Hematopoietic multipotent progenitor cell treated with erythropoietin and hydrocortisone succinate and interleukin-3 and kit ligand, for 17 days (in vitro differentiated cells): ENCODE results near the gene HSF2BP.
"Not testable (repeated sequence)": the region's sequence is repeated elsewhere in the genome, so short reads cannot be mapped to it uniquely, and the experiment has no call there.

Source experiments
- DNase-seq: peaks from one replicate; pipeline ENCODE4 v3.0.0-alpha.2; 2015; ENCODE audit warnings: low spot score

The HSF2BP gene

DNA sequence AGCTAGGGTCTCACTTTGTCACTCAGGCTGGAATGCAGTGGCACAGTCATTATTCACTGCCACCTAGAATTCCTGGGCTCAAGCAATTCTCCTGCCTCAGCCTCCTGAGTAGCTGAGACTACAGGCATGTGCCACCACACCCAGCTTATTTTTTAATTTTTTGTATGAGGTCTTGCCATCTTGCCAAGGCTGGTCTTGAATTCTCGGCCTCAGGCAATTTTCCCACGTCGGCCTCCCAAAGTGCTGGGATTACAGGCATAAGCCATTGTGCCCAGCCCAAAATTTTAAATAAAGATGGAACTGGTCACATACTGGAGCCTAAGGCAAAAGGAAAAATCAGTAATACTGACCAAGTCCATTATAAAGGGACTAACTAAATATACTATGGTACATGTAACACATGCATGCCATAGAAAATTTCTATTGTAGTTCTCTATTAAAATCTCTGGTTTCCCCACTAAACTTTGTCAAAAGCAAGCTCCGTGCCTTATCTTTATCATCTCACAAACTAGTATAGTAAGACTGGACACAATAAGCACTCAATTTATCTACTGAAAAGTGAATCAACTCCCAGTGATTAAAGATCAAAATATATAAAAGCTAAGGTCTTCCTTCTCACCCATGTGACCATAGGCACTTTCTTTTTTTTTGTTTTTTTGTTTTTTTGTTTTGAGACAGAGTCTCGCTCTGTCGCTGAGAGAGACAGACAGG, 61.6 kb downstream of the HSF2BP start:
- no peak for DNase-seq

DNA sequence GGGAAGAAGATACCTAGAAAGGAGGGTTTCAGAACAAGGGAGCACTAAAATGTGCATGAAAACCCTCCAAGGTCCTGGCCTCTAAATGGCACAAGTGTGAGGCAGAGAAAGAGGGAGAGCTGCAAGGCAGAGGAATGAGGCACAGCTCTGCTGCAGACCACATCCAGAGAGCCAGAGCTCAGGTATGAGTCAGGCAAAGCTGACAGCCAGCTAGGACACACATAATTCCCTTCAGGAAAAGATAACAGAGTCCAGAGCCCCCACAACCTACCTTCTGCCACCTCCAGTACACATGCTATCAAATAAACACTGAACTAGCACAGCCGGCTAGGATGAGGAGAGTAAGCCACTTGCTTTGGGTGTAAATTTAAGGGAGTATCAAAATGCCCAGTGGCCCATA, 62.2 kb downstream of the HSF2BP start:
- DNase-seq, result no peak

DNA sequence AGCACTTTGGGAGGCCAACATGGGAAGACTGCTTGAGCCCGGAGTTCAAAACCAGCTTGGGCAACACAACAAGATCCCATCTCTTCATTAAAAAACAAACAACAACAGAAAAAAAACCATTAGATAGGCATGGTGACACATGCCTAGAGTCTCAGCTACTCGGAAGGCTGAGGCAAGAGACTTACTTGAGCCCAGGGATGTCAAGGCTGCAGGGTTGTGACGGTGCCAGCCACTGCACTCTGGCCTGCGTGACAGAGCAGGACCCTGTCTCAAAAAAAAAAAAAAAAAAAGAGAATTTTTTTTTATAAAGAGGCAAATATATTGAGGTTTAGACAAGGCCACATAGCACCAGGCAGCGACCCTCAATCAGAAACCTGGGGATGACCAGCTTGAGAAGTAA, 62.7 kb downstream of the HSF2BP start:
- no peak for DNase-seq

DNA sequence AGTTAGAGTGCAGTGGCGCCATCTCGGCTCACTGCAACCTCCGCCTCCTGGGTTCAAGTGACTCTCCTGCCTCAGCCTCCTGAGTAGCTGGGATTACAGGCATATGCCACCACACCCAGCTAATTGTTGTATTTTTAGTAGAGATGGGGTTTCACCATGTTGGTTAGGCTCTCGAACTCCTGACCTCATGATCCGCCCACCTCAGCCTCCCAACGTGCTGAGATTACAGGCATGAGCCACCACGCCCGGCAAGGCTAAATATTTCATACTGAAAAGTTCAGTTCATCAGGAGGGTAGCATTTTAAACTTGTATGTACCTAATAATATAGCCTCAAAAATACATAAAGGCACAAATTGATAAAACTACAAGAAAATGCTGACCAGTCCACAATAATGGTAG, 63.5 kb downstream of the HSF2BP start:
- not testable (repeated sequence) for DNase-seq

DNA sequence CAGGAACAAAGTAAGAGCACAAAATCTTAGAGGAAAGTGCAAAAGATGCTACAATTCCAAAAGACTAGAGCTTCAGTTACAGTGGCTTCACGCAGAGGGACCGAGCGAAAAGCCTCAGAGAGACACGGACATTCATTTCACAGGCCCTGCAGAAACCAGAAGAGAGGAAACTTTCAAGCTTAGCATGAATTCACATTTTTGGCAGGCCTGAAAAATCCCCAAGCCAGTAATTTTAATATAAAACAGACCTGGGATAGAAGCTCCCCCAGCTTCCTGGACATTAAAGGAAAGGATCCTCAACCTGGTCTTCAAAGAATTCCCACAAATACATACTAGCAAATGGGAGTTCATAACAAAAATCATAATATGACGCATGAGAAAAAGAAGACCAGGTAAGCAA, 66.2 kb downstream of the HSF2BP start:
- no peak for DNase-seq

DNA sequence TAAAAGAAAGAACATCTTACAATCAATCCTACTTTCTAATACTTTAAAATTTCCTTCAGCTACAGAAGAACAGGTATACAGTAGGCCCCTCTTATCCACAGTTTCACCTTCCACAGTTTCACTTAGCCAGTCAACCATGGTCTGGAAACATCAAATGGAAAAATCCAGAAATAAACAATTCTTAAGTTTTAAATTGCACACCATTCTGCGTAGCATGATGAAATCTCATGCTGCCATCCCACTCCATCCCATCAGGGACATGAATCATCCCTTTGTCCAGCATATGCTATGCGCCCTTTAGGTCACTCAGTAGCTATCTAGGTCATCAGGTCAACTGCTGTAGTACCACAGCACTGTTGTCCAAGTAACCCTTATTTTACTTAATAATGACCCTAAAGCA, 67.7 kb downstream of the HSF2BP start:
- DNase-seq, result no peak

DNA sequence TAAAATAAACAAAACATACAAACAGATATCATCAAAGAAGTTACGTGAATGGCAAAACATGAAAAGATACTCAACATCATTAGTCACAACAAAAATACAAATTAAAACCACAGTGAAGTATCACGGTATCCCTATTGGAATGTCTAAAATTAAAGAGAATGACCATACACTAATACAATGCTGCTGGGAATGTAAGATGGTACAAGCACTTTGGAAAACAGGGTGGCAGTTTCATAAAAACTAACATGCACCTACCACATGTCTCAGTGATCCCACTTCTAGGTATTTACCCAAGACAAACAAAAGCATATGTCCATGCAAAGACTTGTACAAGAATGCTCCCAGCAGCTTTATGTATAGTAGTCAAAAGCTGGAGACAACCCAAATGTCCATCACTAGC, 69.1 kb downstream of the HSF2BP start:
- DNase-seq, result no peak

DNA sequence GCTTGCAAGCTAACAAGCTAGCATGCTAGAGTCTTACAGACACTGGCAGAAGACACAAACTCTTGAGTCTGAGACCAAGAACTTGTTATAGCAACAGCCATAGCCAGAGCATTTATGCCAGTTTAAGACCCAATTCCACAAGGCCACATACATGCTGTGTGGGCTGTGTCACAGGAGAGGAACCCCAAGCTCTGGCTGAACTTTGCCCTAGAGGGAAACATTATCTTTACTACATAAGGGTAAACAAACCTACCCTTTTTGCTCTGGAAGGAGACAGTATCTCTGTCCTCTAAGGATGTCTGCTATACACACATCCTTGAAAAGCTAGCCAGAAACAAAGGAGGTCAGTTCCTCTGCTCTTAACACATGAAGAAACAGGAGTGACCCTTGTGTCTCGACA, 70.3 kb downstream of the HSF2BP start:
- no peak for DNase-seq

DNA sequence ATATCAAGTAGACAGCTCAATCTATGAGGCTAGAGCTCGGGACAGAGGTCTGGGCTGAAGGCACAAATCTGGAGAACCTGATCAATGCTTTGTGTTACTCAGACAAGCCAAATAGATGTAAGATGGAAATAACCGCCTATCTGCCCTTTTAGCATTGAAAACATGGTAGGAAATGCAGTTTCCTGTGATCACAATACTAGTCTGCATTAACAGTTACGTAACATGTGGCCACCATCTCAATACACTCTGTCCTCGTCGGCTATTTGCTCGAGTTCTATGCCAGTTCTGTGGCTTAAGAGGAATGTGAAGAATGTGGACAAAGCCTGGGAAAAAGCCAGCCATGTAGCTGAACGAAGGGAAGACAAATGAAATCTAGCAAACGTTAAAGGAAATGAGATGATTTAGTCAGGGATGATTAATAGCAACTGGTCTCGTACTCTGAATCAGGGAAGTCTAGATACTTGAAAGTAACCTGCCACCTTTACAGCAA, 73.3 kb downstream of the HSF2BP start:
- no peak for DNase-seq

DNA sequence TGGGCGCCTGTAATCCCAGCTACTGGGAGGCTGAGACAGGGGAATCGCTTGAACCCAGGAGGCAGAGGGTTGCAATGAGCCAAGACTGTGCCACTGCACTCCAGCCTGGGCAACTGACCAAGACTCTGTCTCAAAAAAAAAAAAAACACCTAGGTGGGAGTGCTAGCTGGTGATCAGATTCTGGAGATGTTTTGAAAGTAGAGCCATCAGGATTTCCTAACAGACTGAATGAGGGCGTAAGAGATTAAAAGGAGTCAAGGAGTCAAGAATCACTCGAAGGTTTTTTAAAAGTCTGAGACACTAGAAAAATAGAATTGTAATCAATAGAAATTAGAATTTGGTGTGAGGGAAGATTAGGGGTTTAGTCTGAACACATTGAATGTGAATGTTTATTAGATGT, 73.8 kb downstream of the HSF2BP start:
- no peak for DNase-seq

DNA sequence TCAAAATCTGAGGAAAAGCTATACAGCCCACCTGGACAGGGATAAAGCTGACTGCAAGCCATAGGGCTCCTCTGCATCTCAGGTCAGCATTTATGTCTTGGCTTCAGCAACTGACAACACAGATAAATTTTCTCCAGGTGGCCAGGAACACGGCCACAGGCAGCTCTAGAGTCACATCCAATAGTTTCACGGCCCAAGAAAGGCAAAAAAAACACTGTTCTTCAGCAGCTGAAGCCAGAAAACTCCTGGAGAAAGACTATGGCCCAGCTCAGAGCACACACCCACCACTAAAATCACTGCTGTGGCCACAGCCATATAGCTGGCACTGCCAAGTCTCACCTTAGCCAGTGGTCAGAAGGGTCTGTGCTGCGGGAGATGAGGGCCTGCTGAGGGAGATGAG, 77.8 kb downstream of the HSF2BP start:
- DNase-seq, result no peak

DNA sequence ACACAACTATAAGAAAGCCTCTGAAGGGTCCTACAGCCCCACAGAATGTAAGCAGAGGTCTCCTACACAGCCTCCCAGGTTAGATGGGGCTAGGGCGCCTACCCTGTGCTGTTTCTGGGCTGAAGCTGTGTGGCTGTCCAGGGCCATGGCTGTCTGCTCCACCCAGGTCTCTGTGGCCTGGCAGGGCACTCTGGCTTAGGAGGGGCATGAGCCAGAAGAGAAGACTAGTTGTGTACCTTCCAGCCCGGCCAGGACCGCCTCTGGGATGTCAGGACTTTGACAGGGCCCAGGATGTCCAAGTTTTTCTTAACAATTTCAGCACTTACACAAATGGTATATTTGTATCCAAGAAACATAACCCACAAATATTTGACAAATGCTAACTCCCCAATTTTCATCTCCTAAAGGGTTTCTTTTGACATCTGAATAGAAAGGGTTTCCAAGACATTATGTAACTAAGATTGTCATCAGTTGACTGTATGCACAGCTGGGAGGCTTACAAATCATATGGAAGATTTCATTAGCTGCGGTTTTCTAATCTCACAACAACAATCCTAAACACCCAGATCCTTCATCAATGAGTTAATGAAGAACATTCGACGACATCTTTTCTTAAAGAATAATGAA, 80.5 kb downstream of the HSF2BP start:
- no peak for DNase-seq

DNA sequence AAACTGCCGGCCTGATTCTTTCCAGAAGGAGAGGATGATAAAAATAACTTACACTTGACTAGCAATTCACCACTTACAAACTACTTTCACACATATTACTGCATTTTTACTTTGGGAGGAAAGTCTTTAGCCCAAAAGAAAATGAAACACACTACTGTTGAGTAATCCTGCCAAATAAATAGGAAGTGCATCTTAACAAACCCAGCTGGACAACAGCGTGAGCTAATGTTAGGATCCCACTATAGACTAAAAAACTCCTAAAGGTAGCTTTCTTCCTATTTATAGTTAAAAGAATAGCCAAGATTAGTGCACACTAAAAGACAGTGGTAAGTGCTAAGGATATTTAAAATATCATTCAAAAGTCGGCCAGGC, 83.8 kb downstream of the HSF2BP start:
- no peak for DNase-seq

DNA sequence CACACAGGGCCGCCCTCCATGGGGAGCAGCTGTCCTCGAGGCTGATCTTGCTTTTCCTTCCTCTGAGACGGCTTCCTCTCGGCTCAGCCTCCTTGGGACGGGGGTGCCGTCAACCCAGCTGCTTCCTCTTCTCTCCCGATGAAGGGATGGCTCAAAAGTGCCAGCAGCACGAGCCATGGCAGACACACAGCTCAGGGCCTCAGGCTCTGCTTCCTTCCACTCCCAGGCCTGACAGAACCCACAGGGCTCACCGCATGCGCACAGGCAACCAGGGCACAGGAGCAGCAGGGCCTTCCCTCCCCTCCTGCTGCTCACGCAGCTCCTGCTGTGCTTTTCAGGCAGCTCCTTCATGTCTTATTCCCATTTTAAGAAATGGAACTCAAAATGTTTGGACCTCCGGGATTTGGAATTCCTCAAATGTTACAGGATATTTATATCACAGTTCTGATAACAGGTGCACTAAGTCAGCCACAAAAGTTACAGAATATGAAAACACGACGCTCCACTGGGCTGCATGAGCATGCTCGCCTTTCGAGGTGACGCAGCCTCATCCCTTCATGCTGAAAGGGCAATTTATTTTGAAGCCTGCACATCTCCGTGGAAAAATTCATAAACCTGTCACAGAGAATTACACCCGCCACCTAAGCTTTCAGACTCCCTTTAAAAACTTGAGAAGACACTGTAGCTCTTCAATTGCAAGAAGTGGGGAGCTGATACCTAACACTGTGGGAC, 84.4 kb downstream of the HSF2BP start:
- DNase-seq, result no peak

DNA sequence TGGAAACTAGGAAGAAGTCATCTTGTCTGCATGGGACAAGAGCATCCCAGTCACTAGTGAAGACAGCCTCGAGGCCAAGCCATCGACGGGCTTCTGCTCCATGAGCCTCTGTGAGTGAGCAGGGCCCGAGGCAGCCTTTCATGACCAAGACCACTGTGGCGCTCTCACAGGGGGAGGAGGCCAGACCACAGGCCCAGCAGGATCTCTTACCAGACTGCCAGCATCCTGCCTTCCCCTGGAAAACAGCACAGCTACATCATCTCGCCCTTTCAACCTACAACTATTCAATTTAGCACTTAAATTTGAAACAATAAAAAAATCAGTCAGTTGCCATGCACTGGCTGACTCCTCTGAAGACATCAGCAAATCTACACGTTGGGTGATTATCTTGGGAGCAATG, 85.4 kb downstream of the HSF2BP start:
- DNase-seq, result no peak

DNA sequence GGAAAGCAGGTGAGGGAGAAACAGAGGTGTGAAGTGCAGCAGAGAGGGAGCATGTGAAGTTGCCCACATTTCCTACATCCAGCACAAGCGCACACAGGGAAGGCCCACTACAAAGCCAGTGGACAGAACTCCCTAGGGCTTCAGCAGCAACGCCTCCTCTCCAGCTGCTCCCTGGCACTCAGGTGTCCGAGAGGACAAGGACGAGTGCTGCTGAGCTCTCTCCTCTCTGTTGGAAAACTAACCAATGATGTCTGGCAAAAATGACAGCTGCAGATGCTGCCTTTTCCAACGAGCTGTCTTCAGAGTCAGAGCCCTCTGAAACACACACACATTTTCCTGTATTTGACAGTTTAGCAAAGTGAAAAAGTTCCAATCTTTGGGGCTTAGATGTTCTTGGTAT, 86.8 kb downstream of the HSF2BP start:
- no peak for DNase-seq

DNA sequence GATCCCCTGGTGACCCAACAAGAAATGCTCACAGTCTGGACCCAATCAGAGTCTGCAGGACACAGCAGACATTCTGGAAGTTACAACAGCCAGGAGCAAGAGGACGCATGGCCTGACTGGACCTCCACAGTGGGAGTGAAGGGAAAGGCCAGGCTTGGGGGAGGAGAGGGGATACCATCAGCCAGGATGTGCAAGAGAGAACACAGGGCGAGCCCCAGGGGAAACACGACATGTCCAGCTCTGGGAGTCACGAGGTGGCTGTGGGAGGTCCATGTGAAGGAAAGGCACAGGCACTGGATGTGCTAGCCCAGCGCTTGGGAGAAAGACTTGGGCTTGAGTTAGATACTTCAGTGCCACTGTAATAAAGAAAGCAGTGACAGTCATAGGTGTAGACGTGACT, 87.3 kb downstream of the HSF2BP start:
- no peak for DNase-seq

DNA sequence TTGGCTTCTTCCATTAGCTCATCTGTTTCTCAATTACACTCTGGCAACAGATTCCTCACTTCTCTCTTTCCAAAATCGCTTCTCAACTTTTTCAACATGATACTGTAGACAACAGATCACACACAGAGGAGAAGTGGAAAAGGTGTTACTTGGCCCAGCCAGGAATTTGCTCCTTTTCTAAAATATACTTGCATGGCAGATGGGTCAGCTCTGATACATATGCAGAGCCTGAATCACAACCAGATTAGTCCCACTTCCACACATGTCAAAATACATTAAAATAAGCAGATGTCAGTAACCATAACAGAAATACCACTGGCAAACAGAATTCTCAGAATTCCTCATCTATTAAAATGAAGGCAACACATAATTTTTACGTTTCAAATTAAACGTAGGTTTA, 89.1 kb downstream of the HSF2BP start:
- DNase-seq, result not testable (repeated sequence)

DNA sequence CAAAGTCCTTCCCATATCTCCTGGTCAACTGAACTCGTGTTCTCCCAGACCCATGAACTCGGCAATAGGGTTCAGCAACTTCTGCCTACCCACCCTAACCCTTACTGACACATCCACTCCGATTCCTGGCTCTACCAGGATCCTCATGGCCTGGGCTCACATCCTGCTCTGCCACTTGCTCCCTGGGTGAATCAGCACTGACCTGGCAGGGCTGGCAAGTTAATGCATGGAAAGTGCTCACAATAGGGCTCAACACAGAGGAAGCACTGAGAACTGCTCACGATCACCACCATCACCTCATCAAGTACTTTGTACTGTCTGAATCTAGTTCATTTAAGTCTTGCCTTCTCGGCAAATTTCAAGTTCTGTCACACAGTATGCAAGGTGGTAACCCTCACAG, 96.8 kb downstream of the HSF2BP start:
- not testable (repeated sequence) for DNase-seq

DNA sequence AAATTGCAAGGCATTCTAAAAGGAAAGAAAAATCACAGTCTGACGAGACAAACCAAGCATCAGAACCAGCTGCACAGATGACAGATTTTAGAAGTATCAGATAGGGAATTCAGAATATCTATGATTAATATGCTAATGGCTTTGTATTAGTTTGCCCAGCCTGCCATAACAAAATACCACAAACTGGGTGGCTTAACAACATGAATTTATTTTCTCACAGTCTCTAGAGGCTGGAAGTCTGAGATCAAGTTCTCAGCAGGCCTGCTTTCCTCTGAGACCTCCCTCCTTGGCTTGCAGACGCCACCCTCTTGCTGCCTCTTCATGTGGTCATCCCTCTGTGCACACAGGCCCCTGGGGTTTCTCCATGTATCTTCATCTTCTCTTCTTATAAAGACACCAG, 118.7 kb downstream of the HSF2BP start:
- DNase-seq, result not testable (repeated sequence)

DNA sequence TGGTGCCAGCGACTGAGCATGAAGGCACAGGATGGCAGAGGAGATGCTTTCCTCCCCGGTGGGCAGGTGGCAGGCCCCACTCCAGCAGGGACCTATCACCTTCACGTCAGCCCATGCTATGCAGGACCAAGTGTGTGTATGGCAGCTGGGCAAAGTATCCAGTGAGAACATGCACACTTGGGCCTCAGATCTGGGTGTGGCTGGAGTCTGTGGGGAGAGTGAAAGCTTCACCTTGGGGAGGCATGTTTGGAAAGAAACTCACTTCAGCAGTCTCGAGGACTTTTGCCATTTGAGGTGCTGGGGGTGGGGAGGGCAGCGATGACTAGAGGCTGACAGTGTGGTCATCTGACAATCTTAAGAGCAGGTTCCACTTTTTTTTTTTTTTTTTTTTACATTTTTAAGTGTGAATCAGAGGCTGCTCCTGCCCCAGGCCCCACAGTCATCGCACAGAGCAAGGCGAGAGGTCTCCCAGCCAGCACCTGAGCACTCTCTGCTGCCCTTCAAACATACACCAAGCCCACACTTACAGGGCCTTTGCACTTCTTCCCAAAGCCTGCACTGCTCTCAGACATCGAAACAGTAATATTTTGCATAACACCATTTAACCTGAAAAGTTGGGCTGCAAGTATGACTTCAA, 136.7 kb downstream of the HSF2BP start:
- not testable (repeated sequence) for DNase-seq

DNA sequence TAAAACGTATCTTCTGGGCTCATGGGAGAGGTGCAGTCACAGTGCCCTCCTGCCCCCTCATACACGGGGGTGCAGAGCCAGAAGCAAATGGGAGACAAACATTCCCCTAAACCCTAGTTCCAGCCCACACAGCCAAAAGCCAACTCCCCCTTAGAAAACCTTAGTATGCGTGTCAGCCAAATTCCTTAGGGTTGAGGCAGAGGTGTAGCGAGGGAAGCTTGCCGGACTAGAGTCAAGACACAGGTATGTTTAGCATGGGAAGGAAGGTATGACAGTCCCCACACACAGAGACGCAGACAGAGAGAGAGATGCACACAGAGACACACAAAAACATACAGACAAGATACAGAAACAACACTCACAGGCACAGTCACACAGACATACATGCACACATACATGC, 141.6 kb downstream of the HSF2BP start:
- not testable (repeated sequence) for DNase-seq
